SH-SY5Y (cell line): ENCODE results near the gene C12orf57.

Experiments used
- GATA2 ChIP-seq: IDR thresholded peaks from 2 replicates; pipeline ENCODE4 v1.6.1; 2011; ENCODE audit warnings: mild to moderate bottlenecking, low read depth, low read length
- GATA3 ChIP-seq: IDR thresholded peaks from 2 replicates; pipeline ENCODE4 v1.6.1; 2011; ENCODE audit warnings: low read depth, mild to moderate bottlenecking, low read length, moderate library complexity

C12orf57 gene, protein sequence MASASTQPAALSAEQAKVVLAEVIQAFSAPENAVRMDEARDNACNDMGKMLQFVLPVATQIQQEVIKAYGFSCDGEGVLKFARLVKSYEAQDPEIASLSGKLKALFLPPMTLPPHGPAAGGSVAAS

DNA sequence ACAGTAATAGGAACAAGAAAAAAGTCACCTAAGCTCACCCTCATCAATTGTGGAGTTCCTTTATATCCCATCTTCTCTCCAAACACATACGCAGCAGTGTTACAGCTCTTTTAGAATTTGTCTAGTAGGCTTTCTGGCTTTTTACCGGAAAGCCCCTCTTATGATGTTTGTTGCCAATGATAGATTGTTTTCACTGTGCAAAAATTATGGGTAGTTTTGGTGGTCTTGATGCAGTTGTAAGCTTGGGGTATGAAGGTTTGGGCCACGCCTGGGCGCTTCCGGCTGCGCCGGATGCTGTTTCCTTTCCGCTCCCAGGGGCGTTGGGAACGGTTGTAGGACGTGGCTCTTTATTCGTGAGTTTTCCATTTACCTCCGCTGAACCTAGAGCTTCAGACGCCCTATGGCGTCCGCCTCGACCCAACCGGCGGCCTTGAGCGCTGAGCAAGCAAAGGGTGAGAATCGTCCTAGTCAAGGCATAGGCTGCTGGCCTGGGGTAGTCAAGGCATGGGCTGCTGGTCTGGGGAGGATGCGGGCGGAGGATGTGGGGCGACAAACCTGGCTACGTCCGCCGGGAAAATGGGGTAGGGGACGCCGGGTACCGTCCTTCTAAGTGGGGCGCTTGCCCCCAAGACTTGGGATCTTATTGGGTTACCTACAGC is at the start of gene C12orf57, which contains the start of gene RNU7-1:
TSS of gene C12orf57 (plus strand) at position 301 of the 659 bp plus-strand sequence. CDS start at position 401, 100 bp downstream.
TSS of gene RNU7-1 (plus strand) at position 95 of the 659 bp plus-strand sequence.
- TF ChIP-seq GATA2 = peak; percentile 10; the same call in 1 of the 2 replicates
- no peak for TF ChIP-seq GATA3

DNA sequence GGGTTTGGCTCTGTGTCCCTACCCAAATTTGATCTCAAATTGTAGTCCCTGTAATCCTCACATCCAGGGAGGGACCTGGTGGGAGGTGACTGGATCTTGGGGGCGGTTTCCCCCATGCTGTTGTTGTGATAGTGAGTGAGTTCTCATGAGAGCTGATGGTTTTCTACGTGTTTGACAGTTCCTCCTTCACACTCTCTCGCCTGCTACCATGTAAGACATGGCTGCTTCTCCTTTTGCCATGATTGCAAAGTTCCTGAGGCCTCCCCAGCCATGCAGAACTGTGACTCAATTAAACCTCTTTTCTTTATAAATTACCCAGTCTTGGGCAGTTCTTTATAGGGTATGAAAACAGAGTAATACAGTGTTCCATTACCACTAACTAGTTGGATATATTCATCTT is 49.5 kb upstream of the C12orf57 start:
- TF ChIP-seq GATA3 (no peak), GATA2 (no peak)

DNA sequence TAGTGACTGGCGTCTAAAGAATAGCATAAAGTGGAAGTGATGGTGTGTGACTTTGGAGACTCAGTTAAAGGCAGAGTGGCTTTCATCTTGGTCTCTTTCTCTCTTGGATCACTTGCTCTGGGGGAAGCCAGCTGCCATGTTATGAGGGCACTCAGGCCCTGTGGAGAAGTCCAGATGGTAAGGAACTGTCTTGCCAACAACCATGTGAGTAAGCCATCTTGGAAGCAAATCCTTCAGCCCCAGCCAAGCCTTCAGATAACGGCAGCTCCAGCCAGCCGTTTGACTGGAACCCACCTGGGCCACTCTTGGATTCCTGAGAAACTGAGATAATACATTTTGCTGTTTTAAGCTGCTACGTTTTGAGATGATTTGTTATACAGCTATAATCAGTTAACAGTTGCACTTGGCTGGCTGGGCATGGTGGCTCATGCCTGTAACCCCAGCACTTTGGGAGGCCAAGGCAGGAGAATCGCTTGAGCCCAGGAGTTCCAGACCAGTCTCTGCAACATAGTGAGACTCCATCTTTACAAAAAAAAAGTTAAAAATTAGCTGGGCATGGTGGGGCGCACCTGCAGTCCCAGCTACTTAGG is 46.9 kb upstream of the C12orf57 start:
- TF ChIP-seq GATA3 = no peak
- TF ChIP-seq GATA2 = no peak

DNA sequence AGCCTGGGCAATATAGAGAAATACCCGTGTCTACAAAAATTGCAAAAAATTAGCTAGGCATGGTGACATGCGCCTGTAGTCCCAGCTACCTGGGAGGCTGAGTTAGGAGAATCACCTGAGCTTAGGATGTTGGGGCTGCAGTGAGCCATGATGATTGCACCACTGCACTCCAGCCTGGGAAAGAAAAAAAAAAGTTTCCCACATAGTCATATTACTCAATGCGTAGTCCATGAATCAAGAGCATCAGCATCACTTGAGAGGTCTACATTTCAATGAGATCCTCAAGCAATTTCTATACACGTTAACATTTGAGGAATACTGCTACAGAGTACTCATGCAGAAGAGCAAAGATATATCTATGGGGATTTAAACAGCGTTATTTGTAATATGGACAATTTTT is 44.4 kb upstream of the C12orf57 start:
- TF ChIP-seq GATA2 = no peak

DNA sequence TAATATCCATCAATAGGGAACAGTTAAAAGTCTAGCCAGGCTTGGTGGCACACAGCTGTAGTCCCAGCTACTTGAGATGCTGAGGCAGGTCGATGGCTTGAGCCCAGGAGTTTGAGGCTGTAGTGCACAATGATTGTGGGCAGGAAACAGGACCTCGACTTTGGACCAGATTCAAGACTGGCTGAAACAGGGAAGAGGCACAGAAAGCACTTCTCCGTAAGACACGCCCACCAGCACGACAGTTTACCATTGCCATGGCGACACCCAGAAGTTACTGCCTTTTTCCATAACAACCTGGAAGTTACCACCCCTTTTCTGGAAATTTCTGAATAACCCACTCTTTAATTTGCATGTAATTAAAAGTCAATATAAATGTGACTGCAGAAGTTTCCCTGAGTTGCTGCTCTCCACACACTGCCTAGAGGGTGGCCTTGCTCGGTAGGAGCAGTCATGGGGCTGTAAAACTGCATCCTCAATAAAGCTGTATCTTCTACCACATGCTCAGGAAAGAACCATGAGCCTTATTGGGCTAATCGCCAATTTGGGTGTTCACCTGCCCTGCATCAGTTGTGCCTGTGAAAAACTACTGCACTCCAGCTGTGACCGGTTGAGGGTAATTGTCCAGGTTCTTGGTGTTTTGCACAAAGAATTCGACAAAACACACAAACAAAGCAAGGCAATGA is 43.8 kb upstream of the C12orf57 start:
- TF ChIP-seq GATA3 = no peak
- no peak for TF ChIP-seq GATA2

DNA sequence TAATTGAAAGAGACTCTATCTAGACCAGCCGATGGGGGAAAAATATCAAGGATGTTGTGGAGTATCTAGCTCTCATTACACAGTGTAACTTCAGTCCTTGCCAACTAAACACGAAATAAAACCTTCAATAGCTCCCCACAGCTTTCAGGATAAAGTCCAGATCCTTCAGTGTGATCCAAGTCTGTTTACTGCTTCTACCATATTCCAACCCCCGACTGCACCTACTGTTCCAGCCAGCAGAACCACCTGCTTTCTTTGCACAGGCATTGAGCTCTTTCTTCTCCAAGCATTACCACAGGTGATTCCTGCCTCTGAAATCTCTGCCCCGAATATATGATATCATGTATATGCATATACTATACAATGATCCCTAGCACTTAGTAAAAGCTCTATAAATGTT is 41.4 kb upstream of the C12orf57 start:
- TF ChIP-seq GATA2 (no peak), GATA3 (no peak)

DNA sequence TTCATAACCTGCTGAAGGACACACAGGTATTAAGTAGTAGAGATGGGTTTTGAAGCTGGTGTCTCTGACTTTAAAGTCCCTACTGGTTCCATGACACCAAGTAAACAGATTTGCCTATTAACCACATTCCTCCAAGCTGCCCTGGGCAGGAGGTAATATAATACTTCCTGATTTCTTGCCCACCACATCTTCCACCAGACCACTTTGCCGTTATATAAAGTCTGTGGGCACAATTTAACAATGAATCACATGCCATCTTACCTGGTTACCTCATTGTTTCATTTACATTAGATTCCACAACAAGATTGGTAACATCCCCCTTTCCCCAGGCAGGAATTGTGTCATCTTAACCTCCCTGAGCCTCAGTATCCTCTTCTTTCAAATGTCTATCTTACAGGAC is 40.1 kb upstream of the C12orf57 start:
- no peak for TF ChIP-seq GATA3
- TF ChIP-seq GATA2 = no peak

DNA sequence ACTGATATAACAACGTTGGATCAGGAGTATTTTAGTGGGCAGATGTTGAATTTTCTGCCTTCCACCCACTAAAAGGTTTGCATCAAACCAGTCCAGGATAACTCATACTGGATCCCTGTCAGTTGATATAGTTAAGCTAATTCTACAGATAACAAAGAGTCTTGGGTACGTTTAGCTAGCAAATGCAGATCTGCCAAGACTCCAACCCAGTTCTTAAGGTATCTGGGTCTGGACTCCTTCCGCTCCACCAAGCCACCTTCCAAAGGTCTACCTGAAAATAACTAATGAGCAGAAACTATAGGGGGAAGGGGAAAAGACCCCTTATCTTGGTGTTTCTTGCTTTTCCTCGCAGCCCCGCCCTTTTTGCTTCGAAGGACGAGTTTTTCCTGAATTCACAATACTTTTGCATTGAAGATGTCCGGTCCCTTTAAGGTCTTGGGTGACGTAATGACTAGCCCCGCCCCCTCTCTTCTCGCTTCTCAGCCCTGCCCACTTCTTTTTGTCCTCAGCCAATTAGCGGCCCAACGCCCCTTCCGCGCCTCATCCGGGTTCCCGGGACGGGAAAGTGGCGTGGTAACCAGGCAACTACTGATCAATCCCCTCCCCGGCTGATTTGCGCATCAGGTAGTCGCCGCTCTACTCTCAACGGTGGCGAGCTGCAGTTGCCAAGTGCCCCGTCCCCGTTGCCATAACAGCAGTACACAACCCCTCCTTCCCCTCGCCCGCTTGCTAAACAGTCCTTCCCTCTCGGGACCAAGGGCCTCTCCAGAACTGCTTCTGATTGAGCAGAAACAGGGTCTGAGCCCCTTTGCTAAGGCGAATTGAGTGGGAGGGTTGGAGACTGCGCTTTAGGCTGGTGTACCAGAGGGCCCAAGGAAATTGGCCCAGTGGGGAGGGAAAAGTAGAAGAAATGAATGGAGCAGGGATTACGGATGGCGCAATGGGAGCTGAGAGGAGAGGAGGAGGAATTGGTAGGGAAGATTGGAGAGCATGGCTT is 39.2 kb upstream of the C12orf57 start, which contains the start of gene LRRC23:
TSS of gene LRRC23 (plus strand) at position 543 of the 997 bp plus-strand sequence. CDS start 812 bp downstream, outside the sequence.
- TF ChIP-seq GATA2 (no peak), GATA3 (no peak)

DNA sequence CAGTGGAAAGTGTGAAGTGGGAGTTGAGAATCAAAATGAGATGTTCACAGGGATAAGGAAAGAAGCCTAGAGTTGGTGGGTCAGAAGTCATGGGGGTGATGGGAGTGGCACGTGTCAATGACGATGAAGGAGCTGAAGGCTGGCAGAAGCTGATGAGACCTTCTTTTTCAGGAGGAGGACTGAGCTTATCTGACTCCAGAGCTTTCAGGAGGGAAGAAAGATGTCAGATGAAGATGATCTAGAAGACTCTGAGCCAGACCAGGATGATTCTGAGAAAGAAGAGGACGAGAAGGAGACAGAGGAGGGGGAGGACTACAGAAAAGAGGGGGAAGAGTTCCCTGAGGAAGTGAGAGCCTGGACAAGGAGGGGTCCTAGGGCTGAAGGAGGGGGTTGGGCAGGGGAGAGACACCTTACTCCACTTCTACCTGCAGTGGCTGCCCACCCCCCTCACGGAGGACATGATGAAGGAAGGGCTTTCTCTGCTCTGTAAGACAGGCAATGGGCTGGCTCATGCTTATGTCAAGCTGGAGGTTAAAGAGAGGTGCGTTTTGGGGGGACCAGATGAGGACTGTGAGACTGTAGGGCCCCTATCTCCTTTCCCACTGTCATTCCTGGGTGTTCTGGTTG is 38.3 kb upstream of the C12orf57 start:
- no peak for TF ChIP-seq GATA3

DNA sequence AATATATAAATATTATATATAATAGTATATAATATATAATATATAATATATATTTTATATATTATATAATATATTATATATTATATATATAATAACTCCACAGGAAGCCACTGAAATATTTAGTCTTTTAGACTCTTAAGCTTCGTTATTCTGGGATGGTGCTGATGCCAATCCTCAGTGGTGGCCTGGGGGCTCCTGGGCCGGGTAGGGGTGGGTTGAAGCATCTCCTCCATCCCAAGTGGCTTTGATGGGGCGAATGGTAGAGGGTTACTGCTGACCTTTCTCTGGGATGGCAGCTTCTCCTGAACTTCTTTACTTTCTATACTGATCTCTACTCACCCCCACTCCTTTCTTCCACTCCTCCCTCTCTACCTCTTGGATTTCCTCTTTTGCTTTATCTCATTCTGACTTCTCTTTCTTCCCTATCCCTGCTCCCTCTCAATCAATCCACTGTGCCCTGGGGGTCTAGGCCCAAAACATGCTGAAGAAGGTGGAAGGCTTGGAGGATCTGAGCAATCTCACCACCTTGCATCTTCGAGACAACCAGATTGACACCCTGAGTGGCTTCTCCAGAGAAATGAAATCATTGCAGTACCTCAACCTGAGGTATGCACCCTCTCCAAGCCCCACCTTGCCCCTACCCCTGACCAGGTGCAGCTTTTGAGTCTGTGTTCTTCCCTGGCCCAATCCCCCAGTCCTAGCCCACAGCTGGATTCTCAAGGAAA is 34.2 kb upstream of the C12orf57 start:
- TF ChIP-seq GATA3 (no peak), GATA2 (no peak)

DNA sequence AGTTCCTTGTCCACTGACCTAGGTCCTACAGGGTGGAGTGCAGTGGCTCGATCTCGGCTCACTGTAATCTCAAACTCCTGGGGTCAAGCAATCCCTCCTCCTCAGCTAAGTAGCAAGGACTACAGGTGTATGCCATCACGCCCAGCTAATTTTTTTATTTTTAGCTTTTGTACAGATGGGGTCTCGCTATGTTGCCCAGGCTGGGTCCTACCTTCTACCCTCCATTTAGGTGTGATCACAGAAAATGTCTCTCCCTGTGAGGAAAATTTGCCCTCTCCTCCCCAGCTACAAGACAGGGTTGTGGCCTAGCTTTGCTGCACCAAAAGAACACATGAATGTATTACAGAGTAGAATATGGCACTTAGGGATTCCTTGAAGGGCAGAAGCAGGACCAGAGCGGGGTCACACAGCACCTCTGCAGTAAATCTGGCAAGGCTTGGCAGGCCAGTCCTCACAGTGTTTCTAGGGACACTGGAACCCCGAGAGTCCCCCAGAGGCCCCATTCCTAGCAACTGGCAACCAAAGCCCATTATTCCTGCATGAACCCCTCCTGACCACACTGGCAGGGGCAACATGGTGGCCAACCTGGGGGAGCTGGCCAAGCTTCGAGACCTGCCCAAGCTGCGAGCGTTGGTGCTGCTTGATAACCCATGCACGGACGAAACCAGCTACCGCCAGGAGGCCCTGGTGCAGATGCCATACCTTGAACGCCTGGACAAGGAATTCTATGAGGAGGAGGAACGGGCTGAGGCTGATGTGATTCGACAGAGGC is 31.5 kb upstream of the C12orf57 start:
- TF ChIP-seq GATA2 = no peak
- TF ChIP-seq GATA3 = no peak
